OCI-LY1 (cell line): ENCODE data around the gene C16orf54.
"Not testable (repeated sequence)": the region's sequence is repeated elsewhere in the genome, so short reads cannot be mapped to it uniquely, and the experiment has no call there.

ENCODE experiments used
- H2AFZ ChIP-seq: fragments of 200-600 bp; sonication (generic), shearing (Covaris generic); 2 replicates; pipeline ENCODE4 v1.6.0; 2014; ENCODE audit warnings: antibody characterized with exemption, mild to moderate bottlenecking, low read length
- H3F3A ChIP-seq: fragments of 200-600 bp; sonication (generic), shearing (Covaris generic); 2 replicates; pipeline ENCODE4 v1.6.0; 2014; ENCODE audit warnings: mild to moderate bottlenecking, antibody characterized with exemption, low read length, moderate library complexity; ENCODE audit not compliant: insufficient read depth
- H3K27ac ChIP-seq: fragments of 200-600 bp; sonication (generic); 2 replicates; pipeline ENCODE4 v1.5.1; 2014; ENCODE audit warnings: low read length, mixed run types, mild to moderate bottlenecking, low read depth; ENCODE audit not compliant: poor library complexity, severe bottlenecking
- H3K27me3 ChIP-seq: fragments of 200-600 bp; sonication (generic); 2 replicates; pipeline ENCODE4 v1.6.0; 2014; ENCODE audit warnings: antibody characterized with exemption, mild to moderate bottlenecking, low read length, moderate library complexity; ENCODE audit not compliant: insufficient read depth
- H3K36me3 ChIP-seq: fragments of 200-600 bp; sonication (generic); 2 replicates; pipeline ENCODE4 v1.6.1; 2014; ENCODE audit warnings: mild to moderate bottlenecking, antibody characterized with exemption, low read length, moderate library complexity, mixed read lengths; ENCODE audit not compliant: insufficient read depth
- H3K4me1 ChIP-seq: fragments of 200-600 bp; sonication (generic); 2 replicates; pipeline ENCODE4 v1.5.1; 2014; ENCODE audit warnings: mild to moderate bottlenecking, low read length, moderate library complexity; ENCODE audit not compliant: insufficient read depth, severe bottlenecking
- H3K4me2 ChIP-seq: fragments of 200-600 bp; sonication (generic), shearing (Covaris generic); 2 replicates; pipeline ENCODE4 v1.6.1; 2014; ENCODE audit warnings: low read length
- H3K4me3 ChIP-seq: fragments of 200-600 bp; sonication (generic); 2 replicates; pipeline ENCODE4 v1.5.1; 2014; ENCODE audit warnings: low read length, low read depth, mild to moderate bottlenecking, mixed read lengths; ENCODE audit not compliant: poor library complexity, severe bottlenecking
- H3K79me2 ChIP-seq: fragments of 200-600 bp; shearing (Covaris generic); 2 replicates; pipeline ENCODE4 v1.6.1; 2016; ENCODE audit warnings: mixed run types, low read length, mixed read lengths; ENCODE audit not compliant: insufficient read depth
- H3K9ac ChIP-seq: fragments of 200-600 bp; sonication (generic), shearing (Covaris generic); 2 replicates; pipeline ENCODE4 v1.6.1; 2014; ENCODE audit warnings: mild to moderate bottlenecking, low read length, mixed read lengths
- H3K9me2 ChIP-seq: fragments of 200-600 bp; sonication (generic), shearing (Covaris generic); 2 replicates; pipeline ENCODE4 v1.6.1; 2014; ENCODE audit warnings: low read depth, mild to moderate bottlenecking, low read length, mixed read lengths
- H3K9me3 ChIP-seq: fragments of 200-600 bp; shearing (Covaris generic); 2 replicates; pipeline ENCODE4 v1.6.1; 2014; ENCODE audit warnings: low read length, mixed read lengths
- H4K20me1 ChIP-seq: fragments of 200-600 bp; sonication (generic), shearing (Covaris generic); 2 replicates; pipeline ENCODE4 v1.6.0; 2016; ENCODE audit warnings: mild to moderate bottlenecking, low read length; ENCODE audit not compliant: insufficient read depth
- CTCF ChIP-seq: fragments of 200-600 bp; sonication (generic), shearing (Covaris generic); IDR thresholded peaks from 2 replicates; pipeline ENCODE4 v1.5.1; 2017; ENCODE audit warnings: mild to moderate bottlenecking, antibody characterized with exemption, low read length, moderate library complexity, mixed read lengths
- EZH2 ChIP-seq: fragments of 200-600 bp; sonication (generic), shearing (Covaris generic); IDR thresholded peaks from 2 replicates; pipeline ENCODE4 v1.8.0; 2017; ENCODE audit warnings: borderline replicate concordance, mixed run types, mild to moderate bottlenecking, antibody characterized with exemption, low read length, moderate library complexity, mixed read lengths

C16orf54 gene

DNA sequence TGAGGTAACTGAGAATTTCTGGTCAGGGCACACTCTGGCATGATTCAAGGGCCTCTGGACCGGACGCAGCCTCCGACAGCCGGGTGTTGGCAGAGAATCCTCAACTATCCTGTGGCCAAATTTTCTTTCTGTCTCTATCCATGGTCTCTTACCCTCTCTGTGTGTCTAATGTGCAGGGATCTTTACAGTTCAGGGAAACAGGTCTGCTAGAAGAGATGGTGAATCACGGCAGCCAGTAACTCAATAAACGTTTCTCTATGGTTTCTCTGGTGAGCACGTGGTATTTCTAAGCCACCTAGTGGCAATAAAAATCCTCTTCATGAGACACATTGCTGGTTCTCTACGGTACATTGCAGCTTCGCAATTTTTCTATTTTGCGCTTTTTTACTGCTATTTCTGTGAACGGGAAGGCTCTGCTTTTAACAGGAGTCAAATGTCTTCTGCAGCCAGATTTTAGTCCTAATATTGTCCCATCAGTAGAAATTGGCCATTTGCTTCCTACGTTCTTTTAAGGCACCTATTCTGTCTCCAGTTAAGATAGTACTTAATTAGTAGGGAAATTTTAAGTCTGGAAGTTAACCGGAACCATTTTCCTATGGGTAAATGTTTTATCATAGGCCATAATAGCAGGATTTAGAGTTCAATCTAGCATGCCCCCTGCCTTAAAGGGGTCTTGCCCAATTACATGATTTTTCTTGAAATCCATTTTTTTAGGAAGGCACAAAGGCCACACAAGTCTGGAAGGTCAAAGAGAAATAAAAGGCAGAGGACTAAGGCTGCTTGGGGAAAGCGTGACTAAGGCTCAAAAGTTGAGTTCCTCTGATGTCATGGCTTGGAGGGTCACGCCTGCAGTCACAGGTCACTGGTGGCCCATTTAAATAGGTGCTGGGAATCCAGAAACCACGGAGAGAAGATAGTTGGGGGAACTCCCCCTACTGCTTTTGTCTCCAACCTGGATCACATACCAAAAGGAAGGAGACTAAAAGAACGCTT lies 35.3 kb downstream of the C16orf54 start:
- Histone ChIP-seq H4K20me1 (no peaks in the 10 kb centered on the region), H2AFZ (peak overlapping the region; percentile 53; the same call in 1 of the 2 replicates), H3K4me3 (no peak overlapping the region), H3K4me2 (peak overlapping the region; percentile 31; the same call in 1 of the 2 replicates), H3K36me3 (no peaks in the 10 kb centered on the region), H3K9me3 (0 out of 2 replicates have a peak, but pooled peaks cover 3% of the 10 kb centered on the region), H3K9me2 (no peaks in the 10 kb centered on the region), H3K27me3 (no peaks in the 10 kb centered on the region), H3F3A (no peaks in the 10 kb centered on the region), H3K9ac (peak overlapping the region; percentile 14; the same call in 1 of the 2 replicates), H3K79me2 (no peaks in the 10 kb centered on the region), H3K27ac (peak overlapping the region; percentile 35), H3K4me1 (peaks cover 39% of the 10 kb centered on the region)
- TF ChIP-seq CTCF (peak; percentile 76), EZH2 (no peak)

DNA sequence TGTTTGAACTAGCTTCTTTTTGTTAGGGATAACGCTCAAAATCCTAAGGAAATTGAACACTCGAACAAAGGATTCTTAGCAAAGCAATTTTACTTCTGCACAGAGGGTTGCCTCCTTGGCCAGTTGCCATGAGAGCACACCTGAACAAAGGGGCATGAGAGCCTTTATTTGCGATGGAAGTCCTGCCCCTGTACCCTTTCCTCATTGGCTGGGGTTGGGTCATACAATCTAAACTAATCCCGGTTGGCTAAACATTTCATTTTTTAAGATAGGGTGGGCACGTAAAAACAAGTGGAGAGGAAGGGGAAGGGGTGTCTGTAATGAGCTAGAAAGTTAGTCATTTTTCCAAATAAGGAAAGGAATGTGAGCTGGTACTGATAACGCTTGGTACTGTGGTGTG lies 36.1 kb downstream of the C16orf54 start:
- not testable (repeated sequence) for H3K9ac ChIP-seq, H2AFZ ChIP-seq, H3K27ac ChIP-seq

DNA sequence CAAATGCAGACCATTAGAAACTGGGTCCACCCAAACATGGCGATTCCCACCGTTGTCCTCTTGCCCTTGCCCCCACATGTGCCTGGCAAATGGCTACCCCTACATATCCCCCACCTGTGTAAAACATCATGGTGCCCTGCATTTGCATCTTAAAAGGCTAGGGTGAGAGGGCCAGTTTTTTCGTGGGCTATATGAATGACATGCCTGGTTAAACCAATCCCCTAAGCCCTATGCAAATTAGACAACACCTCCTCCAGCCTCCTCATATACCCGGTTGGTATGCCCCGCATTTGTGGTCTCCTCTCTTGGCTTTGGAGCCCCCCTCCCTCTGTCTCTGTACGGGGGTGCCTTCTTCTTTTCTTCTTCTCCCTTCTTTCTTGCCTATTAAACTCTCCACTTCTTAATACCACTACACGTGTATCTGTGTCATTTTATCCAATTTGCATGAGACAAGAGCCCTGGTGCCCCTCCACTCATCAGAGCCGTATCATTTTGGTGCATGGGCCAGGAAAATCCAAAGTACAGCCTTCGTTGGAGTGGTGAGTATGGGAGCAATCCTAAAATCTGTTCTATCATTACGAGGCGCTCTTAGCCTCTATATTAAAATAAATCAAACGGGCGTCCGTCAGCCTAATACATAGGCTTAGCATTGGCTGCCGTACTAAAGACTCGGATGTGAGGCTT lies 36.7 kb downstream of the C16orf54 start:
- Histone ChIP-seq H3F3A (no peaks in the 10 kb centered on the region), H2AFZ (no peak overlapping the region), H4K20me1 (no peaks in the 10 kb centered on the region), H3K79me2 (no peaks in the 10 kb centered on the region), H3K9ac (no peak overlapping the region), H3K36me3 (no peaks in the 10 kb centered on the region), H3K27me3 (no peaks in the 10 kb centered on the region), H3K4me1 (peaks cover 31% of the 10 kb centered on the region), H3K9me3 (0 out of 2 replicates have a peak, but pooled peaks cover 3% of the 10 kb centered on the region), H3K4me2 (no peak overlapping the region), H3K4me3 (no peak overlapping the region), H3K9me2 (no peaks in the 10 kb centered on the region), H3K27ac (no peak overlapping the region)
- no peak for TF ChIP-seq CTCF
- no peak for TF ChIP-seq EZH2

More for the DNA sequence above, 36.1 kb downstream of the C16orf54 start:
- not testable (repeated sequence) for H3K36me3 ChIP-seq, H3K79me2 ChIP-seq, H4K20me1 ChIP-seq, H3K4me3 ChIP-seq, H3K4me2 ChIP-seq, H3F3A ChIP-seq, H3K9me2 ChIP-seq, H3K9me3 ChIP-seq, H3K27me3 ChIP-seq
- peaks cover 35% of the 10 kb centered on the region for H3K4me1 ChIP-seq

DNA sequence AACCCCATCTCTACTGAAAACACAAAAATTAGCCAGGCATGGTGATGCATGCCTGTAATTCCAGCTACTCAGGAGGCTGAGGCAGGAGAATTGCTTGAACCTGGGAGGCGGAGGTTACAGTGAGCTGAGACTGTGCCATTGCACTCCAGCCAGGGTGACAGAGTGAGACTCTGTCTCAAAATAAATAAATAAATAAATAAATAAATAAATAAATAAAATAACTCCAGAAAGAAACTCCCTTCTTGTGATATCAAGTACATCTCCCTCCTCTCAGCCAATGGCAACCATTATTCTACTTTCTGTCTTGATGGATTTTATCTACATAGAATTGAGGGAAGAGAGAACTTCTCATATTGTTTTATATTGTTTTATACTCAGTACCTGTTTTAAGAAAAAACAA lies 38.6 kb downstream of the C16orf54 start:
- not testable (repeated sequence) for H4K20me1 ChIP-seq, H3K4me2 ChIP-seq, H3K4me3 ChIP-seq, H3K9ac ChIP-seq, H3K9me3 ChIP-seq, H3K79me2 ChIP-seq, H3K27me3 ChIP-seq, H3K36me3 ChIP-seq, H3K9me2 ChIP-seq, H2AFZ ChIP-seq, H3F3A ChIP-seq
- H3K4me1 ChIP-seq = peaks cover 45% of the 10 kb centered on the region
- H3K27ac ChIP-seq = peak overlapping the region; percentile 68
